H1 (cell line): Measurements from ENCODE around the gene KIAA0040. TPM values are rescaled to one million over a fixed set of nuclear protein-coding genes. Genes with fewer than 3 reads are reported as not detected.
A peak's percentile ranks its signal among the peaks of the same experiment; 100 is the strongest.

ENCODE experiments used
- CTCF ChIA-PET: fragments of 300-600 bp; sonication (Branson Sonifier 250); formaldehyde crosslinking; loops from one replicate; lab custom pipeline; 2021; ENCODE audit not compliant: partially characterized antibody; lab: Charles Lee
- POLR2A ChIA-PET: fragments of 300-600 bp; sonication (Branson Sonifier 250); formaldehyde crosslinking; loops from one replicate; lab custom pipeline; 2021; ENCODE audit warnings: inconsistent platforms; ENCODE audit not compliant: partially characterized antibody; lab: Charles Lee
- DNase-seq, 2 experiments: peaks; one replicate each; pipeline versions ENCODE4 v3.0.0 to v3.0.0-alpha.2; 2010 to 2022; ENCODE audit warnings: low spot score in 2 of 2, low read depth in 1 of 2, mixed read lengths in 1 of 2
- FAIRE-seq: peaks from 2 replicates; lab custom pipeline; 2011; peaks lifted over from hg19 to GRCh38; lab: Jason Lieb, UNC
- H2AFZ ChIP-seq: 2 replicates; pipeline ENCODE4 v1.8.1; 2012; ENCODE audit warnings: low read length, inconsistent platforms
- H2AK5ac ChIP-seq: 2 replicates; pipeline ENCODE4 v1.6.1; 2013; ENCODE audit warnings: low read depth, low read length
- H2BK120ac ChIP-seq: replicated peaks from 2 replicates; pipeline ENCODE3; 2013; ENCODE audit warnings: low read depth, low read length, inconsistent platforms
- H2BK12ac ChIP-seq: 2 replicates; pipeline ENCODE4 v1.6.1; 2013; ENCODE audit warnings: low read depth, low read length
- H2BK15ac ChIP-seq: 2 replicates; pipeline ENCODE4 v1.6.1; 2013; ENCODE audit warnings: low read length
- H2BK20ac ChIP-seq: 2 replicates; pipeline ENCODE4 v1.6.1; 2013; ENCODE audit warnings: low read length
- H2BK5ac ChIP-seq: 2 replicates; pipeline ENCODE4 v1.6.1; 2013; ENCODE audit warnings: low read depth, low read length
- H3K14ac ChIP-seq: 2 replicates; pipeline ENCODE4 v1.6.1; 2013; ENCODE audit warnings: inconsistent platforms; ENCODE audit not compliant: insufficient read length
- H3K18ac ChIP-seq: 2 replicates; pipeline ENCODE4 v1.6.1; 2013; ENCODE audit warnings: low read length; ENCODE audit errors: extremely low read depth
- H3K23ac ChIP-seq: 2 replicates; pipeline ENCODE4 v1.6.1; 2013; ENCODE audit warnings: inconsistent platforms; ENCODE audit not compliant: insufficient read length
- H3K23me2 ChIP-seq: 2 replicates; pipeline ENCODE4 v1.6.1; 2013; ENCODE audit warnings: low read depth, low read length
- H3K27ac ChIP-seq: 2 replicates; pipeline ENCODE4 v1.6.1; 2011; ENCODE audit warnings: low read depth, low read length, inconsistent platforms
- H3K27me3 ChIP-seq, 4 experiments: replicated peaks in 1 of 4; 1 replicate in 1 of 4; 2 replicates in 3 of 4; pipeline versions ENCODE4 v1.6.1 to v1.8.1; 2011 to 2013; ENCODE audit warnings: low read length in 3 of 4, mild to moderate bottlenecking in 3 of 4, inconsistent platforms in 2 of 4, mixed read lengths in 2 of 4, moderate library complexity in 1 of 4; ENCODE audit not compliant: control insufficient read depth in 3 of 4, insufficient read depth in 3 of 4; ENCODE audit errors: extremely low read depth in 1 of 4
- H3K36me3 ChIP-seq, 4 experiments: 2 replicates each; pipeline versions ENCODE4 v1.6.1 to v1.8.1; 2011 to 2013; ENCODE audit warnings: mild to moderate bottlenecking in 4 of 4, low read length in 3 of 4, moderate library complexity in 2 of 4, control low read depth in 1 of 4, inconsistent platforms in 1 of 4; ENCODE audit not compliant: insufficient read depth in 4 of 4, control insufficient read depth in 2 of 4
- H3K4ac ChIP-seq: replicated peaks from 2 replicates; pipeline ENCODE3; 2013; ENCODE audit warnings: low read length, low read depth, mixed read lengths, inconsistent platforms; ENCODE audit not compliant: insufficient read length
- H3K4me1 ChIP-seq, 4 experiments: replicated peaks in 1 of 4; 1 replicate in 1 of 4; 2 replicates in 3 of 4; pipeline versions ENCODE4 v1.6.1 to v1.8.1; 2011 to 2013; ENCODE audit warnings: low read length in 3 of 4, inconsistent platforms in 2 of 4, mixed read lengths in 1 of 4; ENCODE audit not compliant: insufficient read depth in 4 of 4, control insufficient read depth in 3 of 4
- H3K4me2 ChIP-seq, 2 experiments: 2 replicates each; pipeline versions ENCODE4 v1.6.1 to v1.8.1; 2011 to 2013; ENCODE audit warnings: low read depth in 2 of 2, low read length in 2 of 2, control low read depth in 1 of 2, inconsistent platforms in 1 of 2, mild to moderate bottlenecking in 1 of 2; ENCODE audit not compliant: insufficient read depth in 1 of 2
- H3K4me3 ChIP-seq, 4 experiments: fragments of 200-600, 300-600 bp in 1 of 4; sonication (generic), shearing (Covaris generic), sonication (Bioruptor Twin) in 1 of 4; 2 replicates each; pipeline versions ENCODE4 v1.5.1 to v1.8.1; 2011 to 2016; ENCODE audit warnings: low read length in 4 of 4, low read depth in 3 of 4, control low read depth in 2 of 4, inconsistent platforms in 2 of 4, mild to moderate bottlenecking in 2 of 4, mixed read lengths in 1 of 4, moderate library complexity in 1 of 4; ENCODE audit not compliant: insufficient read depth in 2 of 4; ENCODE audit errors: extremely low read depth in 1 of 4
- H3K56ac ChIP-seq: replicated peaks from 2 replicates; pipeline ENCODE3; 2013; ENCODE audit warnings: low read depth, mild to moderate bottlenecking, mixed read lengths, low read length, inconsistent platforms; ENCODE audit not compliant: insufficient read length
- H3K79me1 ChIP-seq: 2 replicates; pipeline ENCODE4 v1.6.1; 2013; ENCODE audit warnings: low read depth, low read length, control low read depth
- H3K79me2 ChIP-seq, 2 experiments: 2 replicates each; pipeline versions ENCODE4 v1.6.1 to v1.8.1; 2012 to 2013; ENCODE audit warnings: low read length in 2 of 2, mild to moderate bottlenecking in 2 of 2, inconsistent platforms in 1 of 2; ENCODE audit not compliant: insufficient read depth in 2 of 2, control insufficient read depth in 1 of 2
- H3K9ac ChIP-seq, 4 experiments: replicated peaks in 1 of 4; 1 replicate in 1 of 4; 2 replicates in 3 of 4; pipeline versions ENCODE4 v1.6.1 to v1.8.1; 2011 to 2013; ENCODE audit warnings: low read depth in 3 of 4, low read length in 3 of 4, control low read depth in 2 of 4, mild to moderate bottlenecking in 2 of 4, moderate library complexity in 2 of 4, inconsistent platforms in 1 of 4; ENCODE audit errors: extremely low read depth in 1 of 4
- H3K9me3 ChIP-seq, 2 experiments: 2 replicates each; pipeline versions ENCODE4 v1.6.1 to v1.8.1; 2012 to 2013; ENCODE audit warnings: mild to moderate bottlenecking in 2 of 2, moderate library complexity in 2 of 2, control low read depth in 1 of 2, inconsistent platforms in 1 of 2, low read depth in 1 of 2, low read length in 1 of 2, mixed read lengths in 1 of 2; ENCODE audit not compliant: insufficient read depth in 2 of 2
- H4K20me1 ChIP-seq, 2 experiments: replicated peaks in 1 of 2; 2 replicates each; pipeline versions ENCODE3 to v1.8.1; 2011 to 2013; ENCODE audit warnings: inconsistent platforms in 2 of 2, low read length in 2 of 2, mild to moderate bottlenecking in 1 of 2; ENCODE audit not compliant: insufficient read depth in 2 of 2, control insufficient read depth in 1 of 2
- H4K5ac ChIP-seq: 2 replicates; pipeline ENCODE4 v1.6.1; 2013; ENCODE audit warnings: low read length, low read depth, mixed read lengths, inconsistent platforms; ENCODE audit not compliant: insufficient read length
- H4K8ac ChIP-seq: 2 replicates; pipeline ENCODE4 v1.8.0; 2013; ENCODE audit warnings: mild to moderate bottlenecking, moderate library complexity, low read length, inconsistent platforms; ENCODE audit not compliant: insufficient read depth; ENCODE audit errors: extremely low read depth
- H4K91ac ChIP-seq: replicated peaks from 2 replicates; pipeline ENCODE3; 2013; ENCODE audit warnings: low read length, mixed read lengths, inconsistent platforms; ENCODE audit not compliant: insufficient read length
- BACH1 ChIP-seq: IDR thresholded peaks from 2 replicates; pipeline ENCODE4 v1.6.1; 2012; ENCODE audit warnings: low read length, improper control_type of control experiment
- CHD1 ChIP-seq: IDR thresholded peaks from 2 replicates; pipeline ENCODE4 v1.6.1; 2012; ENCODE audit warnings: low read depth, low read length, improper control_type of control experiment
- PHF8 ChIP-seq: fragments of 200-600 bp; sonication (generic); conservative IDR thresholded peaks from 2 replicates; pipeline ENCODE4 v1.7.1; 2012; ENCODE audit warnings: low read depth, mild to moderate bottlenecking, inconsistent platforms, low read length, moderate library complexity
- SP4 ChIP-seq: IDR thresholded peaks from 2 replicates; pipeline ENCODE4 v1.6.1; 2012; ENCODE audit warnings: low read length, inconsistent platforms
- TBP ChIP-seq: IDR thresholded peaks from 2 replicates; pipeline ENCODE4 v1.6.1; 2011; ENCODE audit warnings: low read depth, low read length, improper control_type of control experiment
- YY1 ChIP-seq: IDR thresholded peaks from 2 replicates; pipeline ENCODE4 v1.6.1; 2011; ENCODE audit warnings: low read depth, mild to moderate bottlenecking, low read length
- WGBS, 2 experiments: shearing (Covaris generic) in 1 of 2; methylation state at CpG; one replicate each; pipeline versions ENCODE4 v1.1.6 to v1.1.7; 2013 to 2015; ENCODE audit warnings: low lambda C conversion rate in 2 of 2, mixed read lengths in 2 of 2, inconsistent platforms in 1 of 2, low coverage in 1 of 2, missing lambda C conversion rate in 1 of 2; ENCODE audit not compliant: insufficient replicate concordance in 2 of 2, insufficient coverage in 1 of 2, insufficient read length in 1 of 2; ENCODE audit errors: extremely low coverage in 1 of 2, missing lambda C conversion rate in 1 of 2; 5-methylcytosine and 5-hydroxymethylcytosine counted together
- polyA plus RNA-seq, 7 experiments: library from polyadenylated mRNA; depleted of rRNA in 3 of 7; stranded (reverse) in 5 of 7; unstranded in 2 of 7; fragments of >200 nt in 5 of 7; fragments of 200-250 nt in 2 of 7; gene quantifications; 1 replicate in 5 of 7; 2 replicates in 1 of 7; 4 replicates in 1 of 7; pipeline versions ENCODE4 v1.2.1 to v1.2.3, GENCODE V29; 2011 to 2013; ENCODE audit warnings: missing spikeins in 2 of 7, mixed read lengths in 2 of 7
- total RNA-seq: library from RNA; stranded (reverse); fragmentation: NEBNext Ultra II Directional; extraction: Animal tissue kit (Norgen Biotek cat#: 25700); gene quantifications from 2 replicates; pipeline ENCODE4 v1.2.1, GENCODE V29; 2021
- TF ChIP-seq, protein P1 (sequence below): IDR thresholded peaks from 2 replicates; pipeline ENCODE4 v1.6.1; 2012; ENCODE audit warnings: inconsistent platforms

KIAA0040 gene
- total and polyA plus RNA-seq, 2 of the 8 experiments (the other 6 are each of a cell fraction or from before 2014, with no cell fraction given): 11.0 to 14.1 TPM

DNA sequence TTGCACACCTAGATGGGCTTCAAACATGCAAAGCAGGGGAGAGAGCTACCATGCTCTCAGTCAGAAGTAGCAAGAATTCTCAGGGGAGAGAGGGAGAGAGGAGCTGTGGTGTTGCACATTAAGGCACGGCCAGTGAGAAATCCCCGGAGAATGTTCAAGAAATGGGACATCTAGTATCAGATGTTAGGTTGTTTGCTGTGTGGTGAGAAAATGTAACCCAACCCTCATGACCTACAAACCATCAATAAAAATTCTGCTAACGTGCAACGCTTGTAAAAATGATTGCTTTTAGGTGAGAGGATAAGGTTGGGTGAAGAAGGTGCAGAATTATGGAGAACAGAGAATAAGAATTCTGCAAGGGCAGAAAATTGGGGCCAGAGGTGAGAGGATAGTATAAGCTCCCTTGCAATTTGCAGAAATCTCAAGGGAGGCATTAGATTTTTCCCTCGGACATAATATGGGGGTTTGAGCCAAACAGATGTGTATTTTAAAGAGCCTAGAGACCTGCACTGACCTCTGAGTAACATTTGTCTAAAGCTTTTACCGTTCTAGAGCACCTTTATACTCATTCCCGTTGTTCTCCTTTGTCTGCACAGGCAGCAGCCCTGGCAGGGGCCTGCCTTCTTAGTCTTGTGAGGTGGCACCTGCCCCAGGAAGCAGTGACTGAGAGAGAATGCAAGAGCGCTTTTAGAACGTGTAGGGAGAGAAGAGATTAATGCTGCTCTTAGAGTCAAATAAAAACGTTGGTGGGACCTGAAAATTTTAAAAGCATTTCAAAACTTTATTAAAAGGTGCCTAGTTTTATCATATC, 25.4 kb upstream of the KIAA0040 start:
- H3K27me3 ChIP-seq: no peaks in the 10 kb centered on the region; a peak in 1 of 7 replicates
- no peak overlapping the region for H2AFZ ChIP-seq
- no peak overlapping the region for H2BK15ac ChIP-seq
- no peak for TF ChIP-seq TBP
- TF ChIP-seq, protein P1, sequence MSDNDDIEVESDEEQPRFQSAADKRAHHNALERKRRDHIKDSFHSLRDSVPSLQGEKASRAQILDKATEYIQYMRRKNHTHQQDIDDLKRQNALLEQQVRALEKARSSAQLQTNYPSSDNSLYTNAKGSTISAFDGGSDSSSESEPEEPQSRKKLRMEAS: no peak
- no peak for TF ChIP-seq PHF8
- TF ChIP-seq SP4: no peak
- TF ChIP-seq CHD1: no peak
- no peak for TF ChIP-seq BACH1
- no peak for TF ChIP-seq YY1
- H2BK20ac ChIP-seq: no peak overlapping the region
- H2BK12ac ChIP-seq: no peak overlapping the region
- no peak overlapping the region for H4K8ac ChIP-seq
- no peak overlapping the region for H2BK120ac ChIP-seq
- no peaks in the 10 kb centered on the region for H3K9me3 ChIP-seq
- CTCF ChIA-PET: interaction anchor here (0.8 to 1.1 kb wide), 3 partner anchors 30 to 67 kb away, joined by 3 to 5 read pairs (median 4); no protein-coding TSS in a partner anchor
- peak; percentile 13 for FAIRE-seq
- no peaks in the 10 kb centered on the region for H3K79me1 ChIP-seq
- no peak overlapping the region for H2AK5ac ChIP-seq
- H4K5ac ChIP-seq: no peak overlapping the region
- H3K9ac ChIP-seq: no peak overlapping the region
- no peak overlapping the region for H3K4ac ChIP-seq
- H3K36me3 ChIP-seq: no peaks in the 10 kb centered on the region
- POLR2A ChIA-PET: no interaction called here
- no peaks in the 10 kb centered on the region for H3K79me2 ChIP-seq
- no peak overlapping the region for H3K4me2 ChIP-seq
- WGBS, 2 experiments: 80% methylated on average over 10 of the region's 10 CpGs; no CpG with 5 or more reads in 1 of the 2 experiments
- DNase-seq: no peak
- H3K14ac ChIP-seq: no peak overlapping the region
- no peaks in the 10 kb centered on the region for H4K20me1 ChIP-seq
- H2BK5ac ChIP-seq: no peak overlapping the region
- no peak overlapping the region for H3K4me3 ChIP-seq
- H4K91ac ChIP-seq: no peak overlapping the region
- H3K27ac ChIP-seq: no peak overlapping the region
- no peak overlapping the region for H3K18ac ChIP-seq
- no peaks in the 10 kb centered on the region for H3K23me2 ChIP-seq
- no peak overlapping the region for H3K56ac ChIP-seq
- no peak overlapping the region for H3K23ac ChIP-seq
- peaks cover 2 to 12% (median 6%) of the 10 kb centered on the region in 4 experiments for H3K4me1 ChIP-seq
